CD4-positive, alpha-beta T cell treated with Interleukin-17A for 4 hours (primary cell): ENCODE measurements around the gene ZKSCAN3.
"Not testable (repeated sequence)": the region's sequence is repeated elsewhere in the genome, so short reads cannot be mapped to it uniquely, and the experiment has no call there.

Experiments used
- DNase-seq: peaks from one replicate; pipeline ENCODE4 v3.0.0-alpha.2; 2020; ENCODE audit warnings: mixed read lengths

ZKSCAN3 gene

GRCh38 chr6:28377879-28378278 is 28.1 kb downstream of the ZKSCAN3 start:
- DNase-seq = no peak

GRCh38 chr6:28378644-28379043 is 28.9 kb downstream of the ZKSCAN3 start:
- no peak for DNase-seq

- no peak for DNase-seq
Observed at GRCh38 chr6:28380381-28380780, 30.6 kb downstream of the ZKSCAN3 start.

- DNase-seq = peak; percentile 40
Observed at GRCh38 chr6:28383235-28384142, 33.7 kb downstream of the ZKSCAN3 start.

GRCh38 chr6:28384143-28384533 is 34.4 kb downstream of the ZKSCAN3 start:
- DNase-seq = no peak

GRCh38 chr6:28390688-28391087 is 40.9 kb downstream of the ZKSCAN3 start:
- DNase-seq = no peak

GRCh38 chr6:28393912-28394662 is 44.3 kb downstream of the ZKSCAN3 start:
- peak; percentile 5 for DNase-seq

GRCh38 chr6:28395918-28396317 is 46.2 kb downstream of the ZKSCAN3 start:
- DNase-seq = no peak

GRCh38 chr6:28399350-28400121 is 49.8 kb downstream of the ZKSCAN3 start, which contains the start of gene ZSCAN12:
Gene ZSCAN12, minus strand, starts transcription at chr6:28399747. Its CDS starts 1,342 bp downstream, at chr6:28398405.
- DNase-seq = peak; percentile 87

- no peak for DNase-seq
Observed at GRCh38 chr6:28400122-28400451, 50.3 kb downstream of the ZKSCAN3 start.

- no peak for DNase-seq
Observed at GRCh38 chr6:28401172-28401571, 51.4 kb downstream of the ZKSCAN3 start.

- no peak for DNase-seq
Observed at GRCh38 chr6:28402197-28402596, 52.5 kb downstream of the ZKSCAN3 start.

GRCh38 chr6:28403923-28404322 is 54.2 kb downstream of the ZKSCAN3 start:
- DNase-seq = not testable (repeated sequence)

GRCh38 chr6:28407401-28407800 is 57.7 kb downstream of the ZKSCAN3 start:
- DNase-seq = no peak

- DNase-seq = no peak
Observed at GRCh38 chr6:28408076-28408802, 58.5 kb downstream of the ZKSCAN3 start.

GRCh38 chr6:28410767-28411166 is 61.0 kb downstream of the ZKSCAN3 start:
- DNase-seq = no peak

GRCh38 chr6:28413681-28414080 is 63.9 kb downstream of the ZKSCAN3 start:
- DNase-seq = no peak
